Activated naive CD4-positive, alpha-beta T cell treated with anti-CD3 and anti-CD28 coated beads for 36 hours (primary cell): ENCODE data around the gene BTG4. TPM values are rescaled to one million over a fixed set of nuclear protein-coding genes. Genes with fewer than 3 reads are reported as not detected.

ENCODE experiments used
- CTCF ChIA-PET: fragments of 350-600 bp; sonication (Branson Sonifier 250); formaldehyde crosslinking; loops from one replicate; lab custom pipeline; 2021; ENCODE audit warnings: antibody characterized with exemption; lab: Charles Lee
- DNase-seq: peaks from one replicate; pipeline ENCODE4 v3.0.0-alpha.2; 2020
- H3K27ac Mint-ChIP-seq: one replicate; pipeline ENCODE4 v1.8.0; 2021; ENCODE audit warnings: mild to moderate bottlenecking, mixed read lengths
- H3K27me3 Mint-ChIP-seq: one replicate; pipeline ENCODE4 v1.8.0; 2021; ENCODE audit warnings: low read depth, mixed read lengths
- H3K36me3 Mint-ChIP-seq: one replicate; pipeline ENCODE4 v1.8.0; 2021; ENCODE audit warnings: low read depth, mixed read lengths
- H3K4me1 Mint-ChIP-seq: one replicate; pipeline ENCODE4 v1.8.0; 2021; ENCODE audit warnings: low read depth, mixed read lengths
- H3K4me3 Mint-ChIP-seq: one replicate; pipeline ENCODE4 v1.8.0; 2021; ENCODE audit warnings: mild to moderate bottlenecking, moderate library complexity, mixed read lengths
- H3K9me3 Mint-ChIP-seq: one replicate; pipeline ENCODE4 v1.8.0; 2021; ENCODE audit warnings: mixed read lengths
- intact Hi-C: fragments of 100-400 bp; cut with micrococcal nuclease; formaldehyde crosslinking; loops from one replicate; pipeline ENCODE4 v1.15.1; 2023
- total RNA-seq, 2 experiments: library from RNA; stranded (reverse); gene quantifications; one replicate each; pipeline ENCODE4 v1.2.3, GENCODE V29; 2021

Gene BTG4
- total RNA-seq, 2 experiments from 2014 or later = not detected

GRCh38 chr11:111479666-111480065, 32.5 kb downstream of the BTG4 start:
- Mint-ChIP-seq H3K4me3 (no peak overlapping the region), H3K27ac (no peak overlapping the region), H3K4me1 (no peaks in the 10 kb centered on the region), H3K9me3 (peaks cover 16% of the 10 kb centered on the region), H3K27me3 (peaks cover 31% of the 10 kb centered on the region), H3K36me3 (peaks cover 7% of the 10 kb centered on the region)
- no peak for DNase-seq
- intact Hi-C loops = no loop called here
- CTCF ChIA-PET = interaction anchor here (0.6 to 1.1 kb wide), 4 partner anchors 14 to 101 kb away, joined by 3 read pairs; no protein-coding TSS in a partner anchor

DNA sequence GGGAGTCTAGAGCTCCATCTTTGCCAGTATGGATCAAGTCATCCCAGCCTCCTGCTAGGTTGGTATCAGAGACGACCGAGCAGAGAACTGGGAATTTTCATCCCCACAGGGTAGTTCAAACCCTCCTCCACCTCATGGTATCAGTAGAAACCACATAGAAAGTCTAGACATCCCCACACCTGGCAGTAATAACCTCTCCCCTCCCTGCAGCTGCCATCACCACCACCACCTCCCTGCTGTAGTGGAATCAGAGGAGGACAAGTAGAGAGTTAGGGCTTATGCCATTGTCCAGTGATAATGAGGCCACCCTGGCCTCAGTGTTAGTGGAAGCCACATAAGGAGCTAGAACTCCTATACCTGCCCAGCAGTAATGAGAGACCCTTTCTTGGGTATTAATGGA, 34.3 kb downstream of the BTG4 start:
- DNase-seq = no peak
- Mint-ChIP-seq H3K4me3 (no peak overlapping the region), H3K9me3 (peaks cover 6% of the 10 kb centered on the region), H3K36me3 (peaks cover 3% of the 10 kb centered on the region), H3K27me3 (peaks cover 22% of the 10 kb centered on the region), H3K4me1 (no peaks in the 10 kb centered on the region), H3K27ac (no peak overlapping the region)
- intact Hi-C loops = no loop called here
- CTCF ChIA-PET = no interaction called here

- Mint-ChIP-seq H3K36me3 (no peaks in the 10 kb centered on the region), H3K9me3 (no peaks in the 10 kb centered on the region), H3K4me3 (no peak overlapping the region), H3K27ac (no peak overlapping the region), H3K27me3 (peaks cover 21% of the 10 kb centered on the region), H3K4me1 (no peaks in the 10 kb centered on the region)
- intact Hi-C loops = no loop called here
- CTCF ChIA-PET = interaction anchor here (1.0 kb wide), 1 partner anchor 22 kb away, joined by 4 read pairs; no protein-coding TSS in a partner anchor
- no peak for DNase-seq
Observed at GRCh38 chr11:111476956-111477355, 35.2 kb downstream of the BTG4 start.

GRCh38 chr11:111476366-111476765, 35.8 kb downstream of the BTG4 start:
- CTCF ChIA-PET = interaction anchor here (1.0 kb wide), 1 partner anchor 22 kb away, joined by 4 read pairs; no protein-coding TSS in a partner anchor
- H3K4me1 Mint-ChIP-seq = no peaks in the 10 kb centered on the region
- DNase-seq = no peak
- intact Hi-C loops = no loop called here
- no peak overlapping the region for H3K4me3 Mint-ChIP-seq
- no peak overlapping the region for H3K27ac Mint-ChIP-seq
- H3K36me3 Mint-ChIP-seq = no peaks in the 10 kb centered on the region
- H3K9me3 Mint-ChIP-seq = no peaks in the 10 kb centered on the region
- H3K27me3 Mint-ChIP-seq = peaks cover 21% of the 10 kb centered on the region

- H3K27ac Mint-ChIP-seq = no peak overlapping the region
- peaks cover 18% of the 10 kb centered on the region for H3K27me3 Mint-ChIP-seq
- H3K9me3 Mint-ChIP-seq = no peaks in the 10 kb centered on the region
- CTCF ChIA-PET = no interaction called here
- DNase-seq = no peak
- no peaks in the 10 kb centered on the region for H3K36me3 Mint-ChIP-seq
- no peak overlapping the region for H3K4me3 Mint-ChIP-seq
- intact Hi-C loops = no loop called here
- H3K4me1 Mint-ChIP-seq = no peaks in the 10 kb centered on the region
Observed at GRCh38 chr11:111474432-111474831, 37.8 kb downstream of the BTG4 start.

- Mint-ChIP-seq H3K27ac (no peak overlapping the region), H3K36me3 (no peaks in the 10 kb centered on the region), H3K9me3 (no peaks in the 10 kb centered on the region), H3K27me3 (peaks cover 12% of the 10 kb centered on the region), H3K4me1 (no peaks in the 10 kb centered on the region), H3K4me3 (no peak overlapping the region)
- CTCF ChIA-PET = no interaction called here
- no peak for DNase-seq
- intact Hi-C loops = no loop called here
Observed at GRCh38 chr11:111472228-111472627, 40.0 kb downstream of the BTG4 start.

GRCh38 chr11:111469200-111469599, 43.0 kb downstream of the BTG4 start:
- Mint-ChIP-seq H3K27ac (no peak overlapping the region), H3K9me3 (no peaks in the 10 kb centered on the region), H3K36me3 (no peaks in the 10 kb centered on the region), H3K4me3 (no peak overlapping the region), H3K27me3 (peaks cover 11% of the 10 kb centered on the region), H3K4me1 (no peaks in the 10 kb centered on the region)
- intact Hi-C loops = no loop called here
- DNase-seq = no peak
- CTCF ChIA-PET = no interaction called here

GRCh38 chr11:111466615-111467014, 45.6 kb downstream of the BTG4 start:
- Mint-ChIP-seq H3K27me3 (peaks cover 11% of the 10 kb centered on the region), H3K9me3 (no peaks in the 10 kb centered on the region), H3K4me3 (no peak overlapping the region), H3K4me1 (no peaks in the 10 kb centered on the region), H3K36me3 (no peaks in the 10 kb centered on the region), H3K27ac (no peak overlapping the region)
- intact Hi-C loops = no loop called here
- CTCF ChIA-PET = no interaction called here
- DNase-seq = no peak

- Mint-ChIP-seq H3K4me3 (no peak overlapping the region), H3K27me3 (peaks cover 17% of the 10 kb centered on the region), H3K4me1 (no peaks in the 10 kb centered on the region), H3K27ac (no peak overlapping the region), H3K9me3 (no peaks in the 10 kb centered on the region), H3K36me3 (no peaks in the 10 kb centered on the region)
- intact Hi-C loops = no loop called here
- no peak for DNase-seq
- CTCF ChIA-PET = interaction anchor here (0.8 to 1.7 kb wide), 2 partner anchors 11 to 14 kb away, joined by 3 to 7 read pairs; no protein-coding TSS in a partner anchor
Observed at GRCh38 chr11:111465400-111465799, 46.8 kb downstream of the BTG4 start.

DNA sequence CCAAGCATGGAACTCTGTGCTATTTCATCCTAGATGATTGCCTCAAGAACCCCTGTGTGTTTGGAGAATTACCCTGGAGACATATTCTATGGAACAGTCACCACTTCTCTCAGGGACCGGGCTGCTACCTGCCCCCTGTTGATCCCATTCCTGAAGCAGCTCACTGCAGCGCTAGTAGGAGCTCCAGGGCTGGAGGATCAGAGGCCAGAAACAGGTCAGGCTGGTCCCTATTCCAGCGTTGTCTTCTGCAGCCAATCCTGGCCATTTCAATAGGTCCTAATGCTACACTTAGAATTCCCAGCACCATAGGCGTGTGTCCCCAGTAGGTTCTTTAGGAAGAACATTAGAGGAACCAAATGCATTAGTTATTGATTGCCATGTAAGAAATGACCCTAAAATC, 48.9 kb downstream of the BTG4 start:
- CTCF ChIA-PET = interaction anchor here (1.9 kb wide), 1 partner anchor 16 kb away, joined by 12 read pairs; no protein-coding TSS in a partner anchor
- intact Hi-C loops = loop anchor here (5.0 kb wide), 1 partner anchor 49 kb away; the partner anchor contains the start of genes BTG4 and HOATZ
- peaks cover 23% of the 10 kb centered on the region for H3K27me3 Mint-ChIP-seq

GRCh38 chr11:111462329-111462728, 49.9 kb downstream of the BTG4 start:
- Mint-ChIP-seq H3K4me1 (no peaks in the 10 kb centered on the region), H3K36me3 (no peaks in the 10 kb centered on the region), H3K4me3 (no peak overlapping the region), H3K27ac (no peak overlapping the region), H3K27me3 (peaks cover 20% of the 10 kb centered on the region), H3K9me3 (no peaks in the 10 kb centered on the region)
- CTCF ChIA-PET = interaction anchor here (2.2 kb wide), 1 partner anchor 33 kb away, joined by 5 read pairs; no protein-coding TSS in a partner anchor
- DNase-seq = no peak
- intact Hi-C loops = loop anchor here (5.0 kb wide), 1 partner anchor 50 kb away; the partner anchor contains the start of genes BTG4 and HOATZ

More for the DNA sequence above, 48.9 kb downstream of the BTG4 start:
- Mint-ChIP-seq H3K9me3 (no peaks in the 10 kb centered on the region), H3K27ac (no peak overlapping the region), H3K4me3 (no peak overlapping the region), H3K36me3 (no peaks in the 10 kb centered on the region), H3K4me1 (no peaks in the 10 kb centered on the region)
- DNase-seq = no peak

DNA sequence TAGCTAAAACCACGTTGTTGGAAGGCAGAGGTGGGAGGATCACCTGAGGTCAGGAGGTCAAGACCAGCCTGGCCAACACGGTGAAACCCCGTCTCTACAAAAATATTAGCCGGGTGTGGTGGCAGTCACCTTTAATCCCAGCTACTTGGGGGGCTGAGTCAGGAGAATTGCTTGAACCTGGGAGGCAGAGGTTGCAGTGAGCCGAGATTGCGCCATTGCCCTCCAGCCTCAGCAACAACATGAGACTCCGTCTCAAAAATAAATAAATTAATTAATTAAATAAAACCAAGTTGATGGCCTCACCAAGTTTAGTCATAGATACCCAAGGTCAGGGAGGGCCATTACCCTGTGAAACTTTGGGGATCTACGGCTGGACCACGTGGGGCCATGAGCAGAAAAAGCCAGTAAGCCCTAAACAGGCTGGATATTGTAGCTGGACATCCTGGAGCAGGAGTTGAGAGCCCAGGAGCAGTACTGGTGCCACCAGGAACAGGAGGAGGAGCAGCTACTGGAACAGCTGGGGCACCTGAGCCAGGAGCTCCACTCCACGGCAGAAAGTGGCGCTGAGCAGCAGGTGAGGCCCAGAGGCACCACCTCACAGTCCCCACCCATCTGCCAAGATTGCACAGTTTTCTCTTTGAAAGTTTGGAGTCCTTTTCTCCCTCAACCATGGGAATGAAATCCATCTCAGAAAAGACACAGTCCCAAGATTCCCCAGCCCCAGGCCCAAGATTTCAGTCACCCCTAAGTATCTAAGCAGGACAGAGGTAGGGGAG, 50.5 kb downstream of the BTG4 start:
- no peaks in the 10 kb centered on the region for H3K9me3 Mint-ChIP-seq

More for the DNA sequence above, 50.5 kb downstream of the BTG4 start:
- peaks cover 16% of the 10 kb centered on the region for H3K27me3 Mint-ChIP-seq
- intact Hi-C loops = loop anchor here (5.0 kb wide), 1 partner anchor 51 kb away; the partner anchor contains the start of genes BTG4 and HOATZ
- no peak for DNase-seq
- H3K4me3 Mint-ChIP-seq = no peak overlapping the region
- H3K36me3 Mint-ChIP-seq = no peaks in the 10 kb centered on the region
- no peak overlapping the region for H3K27ac Mint-ChIP-seq
- H3K4me1 Mint-ChIP-seq = no peaks in the 10 kb centered on the region
- CTCF ChIA-PET = interaction anchor here (2.2 kb wide), 1 partner anchor 33 kb away, joined by 5 read pairs; no protein-coding TSS in a partner anchor
